Astrocyte (in vitro differentiated cells and primary cell): ENCODE results near the gene ZNF256. TPM values are rescaled to one million over a fixed set of nuclear protein-coding genes. Genes with fewer than 3 reads are reported as not detected.
A peak's percentile ranks its signal among the peaks of the same experiment; 100 is the strongest.

Source experiments
- DNase-seq: peaks from one replicate; pipeline ENCODE4 v3.0.0-alpha.2; 2010; ENCODE audit warnings: low read depth
- FAIRE-seq: peaks from 2 replicates; lab custom pipeline; 2011; peaks lifted over from hg19 to GRCh38; lab: Jason Lieb, UNC
- H2AFZ ChIP-seq: 2 replicates; pipeline ENCODE4 v1.6.0; 2012; ENCODE audit warnings: low read depth, low read length, inconsistent platforms
- H3K27ac ChIP-seq: 2 replicates; pipeline ENCODE4 v1.5.1; 2011; ENCODE audit warnings: low read depth, low read length, inconsistent platforms
- H3K27me3 ChIP-seq: 2 replicates; pipeline ENCODE4 v1.6.0; 2011; ENCODE audit warnings: low read length, inconsistent platforms; ENCODE audit not compliant: insufficient read depth
- H3K36me3 ChIP-seq: 2 replicates; pipeline ENCODE4 v1.5.1; 2011; ENCODE audit warnings: low read length, inconsistent platforms; ENCODE audit not compliant: insufficient read depth
- H3K4me1 ChIP-seq: 2 replicates; pipeline ENCODE4 v1.5.1; 2011; ENCODE audit warnings: low read length, inconsistent platforms; ENCODE audit not compliant: insufficient read depth
- H3K4me2 ChIP-seq: 2 replicates; pipeline ENCODE4 v1.6.0; 2012; ENCODE audit warnings: low read length, inconsistent platforms
- H3K4me3 ChIP-seq: 2 replicates; pipeline ENCODE4 v1.5.1; 2011; ENCODE audit warnings: low read depth, mild to moderate bottlenecking, low read length, inconsistent platforms; ENCODE audit not compliant: insufficient read depth
- H3K79me2 ChIP-seq: 2 replicates; pipeline ENCODE4 v1.6.0; 2012; ENCODE audit warnings: mild to moderate bottlenecking, low read length, inconsistent platforms; ENCODE audit not compliant: insufficient read depth
- H3K9ac ChIP-seq: 2 replicates; pipeline ENCODE4 v1.6.0; 2012; ENCODE audit warnings: mild to moderate bottlenecking, low read length, inconsistent platforms
- H3K9me3 ChIP-seq: 2 replicates; pipeline ENCODE4 v1.5.1; 2012; ENCODE audit warnings: low read depth, mild to moderate bottlenecking, low read length, inconsistent platforms; ENCODE audit not compliant: insufficient read depth
- H4K20me1 ChIP-seq: 2 replicates; pipeline ENCODE4 v1.6.0; 2012; ENCODE audit warnings: low read length, inconsistent platforms; ENCODE audit not compliant: insufficient read depth
- H3K27ac Mint-ChIP-seq: one replicate; pipeline ENCODE4 v1.8.0; 2021; ENCODE audit warnings: mild to moderate bottlenecking, mixed read lengths; ENCODE audit not compliant: unreplicated experiment
- H3K27me3 Mint-ChIP-seq: one replicate; pipeline ENCODE4 v1.8.0; 2021; ENCODE audit warnings: low read depth, mixed read lengths; ENCODE audit not compliant: unreplicated experiment
- H3K36me3 Mint-ChIP-seq: one replicate; pipeline ENCODE4 v1.8.0; 2021; ENCODE audit warnings: low read depth, mixed read lengths; ENCODE audit not compliant: unreplicated experiment
- H3K4me1 Mint-ChIP-seq: one replicate; pipeline ENCODE4 v1.8.0; 2021; ENCODE audit warnings: low read depth, mixed read lengths; ENCODE audit not compliant: unreplicated experiment
- H3K4me3 Mint-ChIP-seq: one replicate; pipeline ENCODE4 v1.8.0; 2021; ENCODE audit warnings: mild to moderate bottlenecking, moderate library complexity, mixed read lengths; ENCODE audit not compliant: unreplicated experiment
- H3K9me3 Mint-ChIP-seq: one replicate; pipeline ENCODE4 v1.8.0; 2021; ENCODE audit warnings: mild to moderate bottlenecking, mixed read lengths; ENCODE audit not compliant: unreplicated experiment
- CTCF ChIP-seq: IDR thresholded peaks from 2 replicates; pipeline ENCODE4 v1.5.1; 2011; ENCODE audit warnings: low read depth, mild to moderate bottlenecking, inconsistent platforms, low read length, moderate library complexity; ENCODE audit not compliant: insufficient read depth
- EZH2 ChIP-seq: IDR thresholded peaks from 2 replicates; pipeline ENCODE4 v1.6.1; 2012; ENCODE audit warnings: mild to moderate bottlenecking, low read length, inconsistent platforms; ENCODE audit not compliant: insufficient read depth
- total RNA-seq: library from RNA; stranded (reverse); gene quantifications from 2 replicates; pipeline ENCODE4 v1.2.1, GENCODE V29; 2021

ZNF256 gene
- total RNA-seq, 1 donor from 2014 or later, result 7.1 TPM

GRCh38 chr19:57949296-57949695 lies 1.8 kb upstream of the ZNF256 start:
- peaks cover 23% of the 10 kb centered on the region for H3K9me3 Mint-ChIP-seq
- no peak overlapping the region for H3K4me2 ChIP-seq
- H3K9ac ChIP-seq, result no peak overlapping the region
- H4K20me1 ChIP-seq, result peaks cover 8% of the 10 kb centered on the region
- H2AFZ ChIP-seq, result no peak overlapping the region
- no peak for TF ChIP-seq CTCF
- TF ChIP-seq EZH2, result no peak
- H3K79me2 ChIP-seq, result peaks cover 29% of the 10 kb centered on the region
- FAIRE-seq (no peak), DNase-seq (no peak)
- peaks cover 18% of the 10 kb centered on the region for H3K9me3 ChIP-seq
- no peak overlapping the region for H3K27ac ChIP-seq
- no peaks in the 10 kb centered on the region for H3K36me3 ChIP-seq
- H3K4me3 ChIP-seq, result no peak overlapping the region
- peaks cover 6% of the 10 kb centered on the region for H3K4me1 ChIP-seq
- no peaks in the 10 kb centered on the region for H3K27me3 Mint-ChIP-seq
- peaks cover 9% of the 10 kb centered on the region for H3K4me1 Mint-ChIP-seq
- H3K27ac Mint-ChIP-seq, result no peak overlapping the region
- no peak overlapping the region for H3K4me3 Mint-ChIP-seq
- peaks cover 12% of the 10 kb centered on the region for H3K36me3 Mint-ChIP-seq
- H3K27me3 ChIP-seq, result no peaks in the 10 kb centered on the region

GRCh38 chr19:57947088-57947418 lies 453 bp downstream of the ZNF256 start:
- H3K27ac ChIP-seq, result peak overlapping the region; percentile 48
- FAIRE-seq, result no peak
- H3K27me3 Mint-ChIP-seq, result no peaks in the 10 kb centered on the region
- peak overlapping the region; percentile 80 for H3K4me3 ChIP-seq
- peaks cover 33% of the 10 kb centered on the region for H3K36me3 Mint-ChIP-seq
- TF ChIP-seq EZH2 (no peak), CTCF (no peak)
- peaks cover 36% of the 10 kb centered on the region for H3K9me3 ChIP-seq
- peak overlapping the region; percentile 96 for H3K4me3 Mint-ChIP-seq
- peak overlapping the region; percentile 96 for H3K4me2 ChIP-seq
- peak overlapping the region; percentile 91 for H2AFZ ChIP-seq
- peak overlapping the region; percentile 87 for H3K9ac ChIP-seq
- no peaks in the 10 kb centered on the region for H3K27me3 ChIP-seq
- H4K20me1 ChIP-seq, result peaks cover 8% of the 10 kb centered on the region
- no peak for DNase-seq
- H3K36me3 ChIP-seq, result peaks cover 10% of the 10 kb centered on the region
- peaks cover 49% of the 10 kb centered on the region for H3K79me2 ChIP-seq
- H3K4me1 Mint-ChIP-seq, result peaks cover 9% of the 10 kb centered on the region
- peaks cover 38% of the 10 kb centered on the region for H3K9me3 Mint-ChIP-seq
- H3K27ac Mint-ChIP-seq, result no peak overlapping the region
- peaks cover 6% of the 10 kb centered on the region for H3K4me1 ChIP-seq

- Histone ChIP-seq H2AFZ (no peak overlapping the region), H3K36me3 (peaks cover 17% of the 10 kb centered on the region), H3K4me1 (peaks cover 6% of the 10 kb centered on the region), H3K9me3 (peaks cover 44% of the 10 kb centered on the region), H3K9ac (no peak overlapping the region), H4K20me1 (peaks cover 8% of the 10 kb centered on the region), H3K4me3 (peak overlapping the region; percentile 80), H3K79me2 (peaks cover 49% of the 10 kb centered on the region), H3K4me2 (peak overlapping the region; percentile 96), H3K27ac (no peak overlapping the region), H3K27me3 (no peaks in the 10 kb centered on the region)
- DNase-seq, result no peak
- no peak for FAIRE-seq
- Mint-ChIP-seq H3K27ac (peak overlapping the region; percentile 3), H3K4me3 (peak overlapping the region; percentile 96), H3K4me1 (peaks cover 9% of the 10 kb centered on the region), H3K36me3 (peaks cover 40% of the 10 kb centered on the region), H3K27me3 (no peaks in the 10 kb centered on the region), H3K9me3 (peaks cover 42% of the 10 kb centered on the region)
- TF ChIP-seq CTCF, result no peak
- TF ChIP-seq EZH2, result no peak
Measured at GRCh38 chr19:57946316-57946715, 1.2 kb downstream of the ZNF256 start.
